Measurements from ENCODE around the gene CELF2.

GRCh38 chr10:11236234-11236633 is 218.6 kb downstream of the CELF2 start:
- no peak for TF ChIP-seq POLR2A (IDR thresholded peaks at IDR 0.05)
- no peak for TF ChIP-seq CTCF (IDR thresholded peaks at IDR 0.05)

Data from sigmoid colon (tissue), 3 donors.